ENCODE measurements around the gene CNOT9. TPM values are rescaled to one million over a fixed set of nuclear protein-coding genes. Genes with fewer than 3 reads are reported as not detected.
"Not testable (repeated sequence)": the region's sequence is repeated elsewhere in the genome, so short reads cannot be mapped to it uniquely, and the experiment has no call there.

Gene CNOT9
- total RNA-seq, 4 donors from 2014 or later, result 35.7 to 88.7 (median 57.9) TPM

- no peak for TF ChIP-seq CTCF (IDR thresholded peaks at IDR 0.05)
Observed at GRCh38 chr2:218546012-218546411, 22.6 kb upstream of the CNOT9 start.

GRCh38 chr2:218547511-218547910 lies 21.1 kb upstream of the CNOT9 start:
- DNase-seq (ENCODE audit: low spot score) (no peak), ATAC-seq (ENCODE audit: low FRiP score) (no peak)
- no peak for TF ChIP-seq CTCF (IDR thresholded peaks at IDR 0.05)

More at GRCh38 chr2:218546012-218546411, 22.6 kb upstream of the CNOT9 start:
- ATAC-seq (ENCODE audit: low FRiP score), result no peak
- DNase-seq (ENCODE audit: low spot score), result no peak

GRCh38 chr2:218547978-218548377 lies 20.7 kb upstream of the CNOT9 start:
- TF ChIP-seq CTCF (IDR thresholded peaks at IDR 0.05), result no peak
- ATAC-seq (ENCODE audit: low FRiP score) (no peak), DNase-seq (ENCODE audit: low spot score) (no peak)

GRCh38 chr2:218554225-218554624 lies 14.4 kb upstream of the CNOT9 start:
- DNase-seq (ENCODE audit: low spot score); ATAC-seq (ENCODE audit: low FRiP score): not testable (repeated sequence)

- DNase-seq (ENCODE audit: low spot score) (no peak), ATAC-seq (ENCODE audit: low FRiP score) (no peak)
- no peak for TF ChIP-seq CTCF (IDR thresholded peaks at IDR 0.05)
Observed at GRCh38 chr2:218555527-218555926, 13.1 kb upstream of the CNOT9 start.

- DNase-seq (ENCODE audit: low spot score) (no peak), ATAC-seq (ENCODE audit: low FRiP score) (no peak)
- no peak for TF ChIP-seq CTCF (IDR thresholded peaks at IDR 0.05)
Observed at GRCh38 chr2:218557941-218558340, 10.7 kb upstream of the CNOT9 start.

GRCh38 chr2:218558986-218559385 lies 9.7 kb upstream of the CNOT9 start:
- DNase-seq (ENCODE audit: low spot score), result no peak
- no peak for ATAC-seq (ENCODE audit: low FRiP score)
- TF ChIP-seq CTCF (IDR thresholded peaks at IDR 0.05), result no peak

GRCh38 chr2:218564056-218564455 lies 4.6 kb upstream of the CNOT9 start:
- no peak for DNase-seq (ENCODE audit: low spot score)
- TF ChIP-seq CTCF (IDR thresholded peaks at IDR 0.05), result no peak
- ATAC-seq (ENCODE audit: low FRiP score), result no peak

Data from omental fat pad (tissue), 4 donors.